ENCODE measurements around the gene OTOF.

- no peak for TF ChIP-seq POLR2A (IDR thresholded peaks at IDR 0.05)
- TF ChIP-seq CTCF (IDR thresholded peaks at IDR 0.05): no peak
Observed at GRCh38 chr2:26485099-26485498, 7.2 kb upstream of the OTOF start.
